T-helper 22 cell (primary cell): Measurements from ENCODE around the gene APOA4.

ENCODE experiments used
- DNase-seq: peaks from one replicate; pipeline ENCODE4 v3.0.0-alpha.2; 2020; ENCODE audit warnings: low read depth

Gene APOA4

GRCh38 chr11:116823031-116823843 lies at the start of gene APOA4:
APOA4 (minus strand) TSS chr11:116823304; CDS start chr11:116823191, 113 bp downstream.
- DNase-seq: no peak

- no peak for DNase-seq
Observed at GRCh38 chr11:116871248-116871647, 48.1 kb upstream of the APOA4 start.

GRCh38 chr11:116870054-116870453 lies 47.0 kb upstream of the APOA4 start:
- no peak for DNase-seq

GRCh38 chr11:116869610-116870009 lies 46.5 kb upstream of the APOA4 start:
- no peak for DNase-seq

- DNase-seq: no peak
Observed at GRCh38 chr11:116868066-116868465, 45.0 kb upstream of the APOA4 start.

- no peak for DNase-seq
Observed at GRCh38 chr11:116867619-116868018, 44.5 kb upstream of the APOA4 start.

- no peak for DNase-seq
Observed at GRCh38 chr11:116866804-116867455, 43.8 kb upstream of the APOA4 start.

GRCh38 chr11:116865696-116866095 lies 42.6 kb upstream of the APOA4 start:
- no peak for DNase-seq

- no peak for DNase-seq
Observed at GRCh38 chr11:116864531-116864930, 41.4 kb upstream of the APOA4 start.

- no peak for DNase-seq
Observed at GRCh38 chr11:116862951-116863350, 39.8 kb upstream of the APOA4 start.

GRCh38 chr11:116862185-116862584 lies 39.1 kb upstream of the APOA4 start:
- no peak for DNase-seq

- DNase-seq: no peak
Observed at GRCh38 chr11:116861539-116861938, 38.4 kb upstream of the APOA4 start.

- no peak for DNase-seq
Observed at GRCh38 chr11:116860303-116860702, 37.2 kb upstream of the APOA4 start.

- no peak for DNase-seq
Observed at GRCh38 chr11:116859175-116859574, 36.1 kb upstream of the APOA4 start.

GRCh38 chr11:116857936-116858335 lies 34.8 kb upstream of the APOA4 start:
- DNase-seq: no peak

GRCh38 chr11:116857316-116857715 lies 34.2 kb upstream of the APOA4 start:
- DNase-seq: no peak

GRCh38 chr11:116856423-116856822 lies 33.3 kb upstream of the APOA4 start:
- no peak for DNase-seq

GRCh38 chr11:116855413-116855812 lies 32.3 kb upstream of the APOA4 start:
- DNase-seq: no peak

- DNase-seq: peak; percentile 59
Observed at GRCh38 chr11:116853461-116854073, 30.5 kb upstream of the APOA4 start.

- DNase-seq: no peak
Observed at GRCh38 chr11:116852261-116853031, 29.3 kb upstream of the APOA4 start.

GRCh38 chr11:116851626-116852025 lies 28.5 kb upstream of the APOA4 start:
- peak; percentile 58 for DNase-seq

GRCh38 chr11:116849486-116849885 lies 26.4 kb upstream of the APOA4 start:
- no peak for DNase-seq
